Neural cell (in vitro differentiated cells): ENCODE measurements around the gene NCAPH2. TPM values are rescaled to one million over a fixed set of nuclear protein-coding genes. Genes with fewer than 3 reads are reported as not detected.

Experiments
- H2AFZ ChIP-seq: fragments of 200-600, 300-800 bp; sonication (generic), shearing (Covaris generic); 2 replicates; pipeline ENCODE4 v1.6.0; 2014; ENCODE audit warnings: low read depth, mild to moderate bottlenecking, antibody characterized with exemption, low read length, moderate library complexity
- H3F3A ChIP-seq: fragments of 200-600 bp; shearing (Covaris generic); 2 replicates; pipeline ENCODE4 v1.6.1; 2016; ENCODE audit warnings: mild to moderate bottlenecking, moderate library complexity, mixed read lengths, antibody characterized with exemption, low read length; ENCODE audit not compliant: insufficient read depth, poor library complexity, severe bottlenecking
- H3K27ac ChIP-seq: fragments of 200-600, 300-800 bp; sonication (generic), shearing (Covaris generic); 2 replicates; pipeline ENCODE4 v1.5.1; 2014; ENCODE audit warnings: mild to moderate bottlenecking, low read length, moderate library complexity
- H3K27me3 ChIP-seq: fragments of 300-800, 200-600 bp; sonication (generic), shearing (Covaris generic); 2 replicates; pipeline ENCODE4 v1.6.0; 2014; ENCODE audit warnings: mild to moderate bottlenecking, low read depth, low read length, moderate library complexity; ENCODE audit not compliant: insufficient read depth
- H3K36me3 ChIP-seq: fragments of 300-800, 200-600 bp; sonication (generic), shearing (Covaris generic); 2 replicates; pipeline ENCODE4 v1.5.1; 2014; ENCODE audit warnings: mild to moderate bottlenecking, antibody characterized with exemption, low read length, moderate library complexity; ENCODE audit not compliant: insufficient read depth
- H3K4me2 ChIP-seq: fragments of 300-800, 200-600 bp; sonication (generic), shearing (Covaris generic); 2 replicates; pipeline ENCODE4 v1.6.0; 2014; ENCODE audit warnings: mild to moderate bottlenecking, low read length
- H3K4me3 ChIP-seq: fragments of 300-800, 200-600 bp; sonication (generic), shearing (Covaris generic); 2 replicates; pipeline ENCODE4 v1.5.1; 2014; ENCODE audit warnings: mild to moderate bottlenecking, low read length, moderate library complexity
- H3K79me2 ChIP-seq: fragments of 200-600 bp; shearing (Covaris generic); replicated peaks from 2 replicates; pipeline ENCODE4 v1.6.0; 2014; ENCODE audit warnings: mild to moderate bottlenecking, low read length, moderate library complexity; ENCODE audit not compliant: insufficient read depth
- H3K9ac ChIP-seq: fragments of 300-800, 200-600 bp; sonication (generic), shearing (Covaris generic); 2 replicates; pipeline ENCODE4 v1.6.1; 2016; ENCODE audit warnings: mild to moderate bottlenecking, low read length, mixed read lengths
- H3K9me2 ChIP-seq: fragments of 200-600 bp; shearing (Covaris generic); 2 replicates; pipeline ENCODE4 v1.6.1; 2016; ENCODE audit warnings: mild to moderate bottlenecking, low read length, mixed read lengths; ENCODE audit not compliant: insufficient read depth
- H3K9me3 ChIP-seq: fragments of 200-600, 300-800 bp; sonication (generic), shearing (Covaris generic); 2 replicates; pipeline ENCODE4 v1.6.1; 2016; ENCODE audit warnings: mild to moderate bottlenecking, mixed run types, low read length, moderate library complexity, mixed read lengths
- H4K20me1 ChIP-seq: fragments of 200-600 bp; shearing (Covaris generic); 2 replicates; pipeline ENCODE4 v1.6.1; 2016; ENCODE audit warnings: mild to moderate bottlenecking, mixed run types; ENCODE audit not compliant: insufficient read depth
- EP300 ChIP-seq: fragments of 450-650 bp; conservative IDR thresholded peaks from 2 replicates; pipeline ENCODE4 v1.6.1; 2014; ENCODE audit warnings: antibody characterized with exemption, mild to moderate bottlenecking, moderate library complexity; ENCODE audit not compliant: poor library complexity, severe bottlenecking
- EZH2 ChIP-seq: fragments of 200-600, 300-800 bp; shearing (Covaris generic), sonication (generic); IDR thresholded peaks from 2 replicates; pipeline ENCODE4 v1.6.1; 2014; ENCODE audit warnings: antibody characterized with exemption, low read length, borderline replicate concordance, mild to moderate bottlenecking; ENCODE audit not compliant: insufficient read depth, poor library complexity, severe bottlenecking
- MXI1 ChIP-seq: fragments of 450-650 bp; conservative IDR thresholded peaks from 2 replicates; pipeline ENCODE4 v1.6.1; 2014; ENCODE audit warnings: antibody characterized with exemption, mild to moderate bottlenecking; ENCODE audit not compliant: poor library complexity, severe bottlenecking
- POLR2AphosphoS5 ChIP-seq: IDR thresholded peaks from 2 replicates; pipeline ENCODE4 v1.6.1; 2012
- RAD21 ChIP-seq: fragments of 450-650 bp; conservative IDR thresholded peaks from 2 replicates; pipeline ENCODE4 v1.6.1; 2014; ENCODE audit warnings: antibody characterized with exemption, mild to moderate bottlenecking, moderate library complexity
- SMC3 ChIP-seq: fragments of 450-650 bp; conservative IDR thresholded peaks from 2 replicates; pipeline ENCODE4 v1.6.1; 2014; ENCODE audit warnings: antibody characterized with exemption, mild to moderate bottlenecking, moderate library complexity; ENCODE audit not compliant: poor library complexity
- TAF1 ChIP-seq: IDR thresholded peaks from 2 replicates; pipeline ENCODE4 v1.6.1; 2012; ENCODE audit warnings: low read depth
- polyA plus RNA-seq: library from polyadenylated mRNA; depleted of rRNA; stranded (reverse); fragments of >200 nt; gene quantifications from 2 replicates; pipeline ENCODE4 v1.2.3, GENCODE V29; 2014
- TF ChIP-seq, protein P1 (sequence below): fragments of 450-650 bp; IDR thresholded peaks from 2 replicates; pipeline ENCODE4 v1.5.1; 2014; ENCODE audit warnings: antibody characterized with exemption, mild to moderate bottlenecking, moderate library complexity; ENCODE audit not compliant: poor library complexity, severe bottlenecking
- TF ChIP-seq, protein P2 (sequence below): IDR thresholded peaks from 2 replicates; pipeline ENCODE4 v1.6.1; 2012; ENCODE audit warnings: borderline replicate concordance

NCAPH2 gene
- polyA plus RNA-seq, 1 donor from 2014 or later, result 81.1 TPM

DNA sequence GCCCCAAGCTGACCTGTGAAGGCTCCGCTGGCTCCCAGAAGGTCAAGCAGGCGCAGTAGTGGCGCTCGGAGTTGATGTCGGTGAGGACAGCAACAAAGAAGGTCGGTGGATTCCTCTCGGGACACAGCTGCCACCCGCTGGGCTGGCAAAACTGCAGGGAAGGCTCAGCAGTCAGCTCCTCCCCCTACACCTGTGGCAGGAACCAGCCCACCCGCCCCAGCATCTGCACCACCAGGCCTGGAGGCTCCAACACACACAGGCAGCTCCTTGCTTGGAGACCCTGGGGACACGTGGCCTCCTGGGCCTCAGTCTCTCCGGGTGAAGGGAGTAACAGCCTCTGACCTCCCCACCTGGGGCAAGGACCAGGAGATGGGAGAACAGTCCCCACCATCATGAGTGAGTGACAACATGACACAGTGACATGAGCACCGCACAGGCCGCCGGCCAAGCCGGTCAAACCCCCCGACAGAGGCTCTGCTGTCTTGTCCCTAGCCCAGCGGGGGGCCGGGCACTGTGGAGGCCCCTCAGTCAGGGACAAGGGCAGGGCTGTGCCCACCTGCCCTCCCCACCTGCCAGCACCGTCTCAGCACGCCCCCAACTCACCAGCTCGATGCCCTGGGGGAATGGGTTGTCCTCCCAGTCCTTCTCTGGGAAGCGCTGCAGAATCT, 40.1 kb upstream of the NCAPH2 start:
- Histone ChIP-seq H3K36me3 (no peaks in the 10 kb centered on the region), H3K27me3 (no peaks in the 10 kb centered on the region), H3K9ac (no peak overlapping the region), H3K4me3 (no peak overlapping the region), H3K9me3 (no peaks in the 10 kb centered on the region), H3K27ac (no peak overlapping the region), H3K9me2 (no peaks in the 10 kb centered on the region), H4K20me1 (peaks cover 39% of the 10 kb centered on the region), H2AFZ (no peak overlapping the region), H3F3A (no peaks in the 10 kb centered on the region), H3K4me2 (no peak overlapping the region), H3K79me2 (peaks cover 25% of the 10 kb centered on the region)
- TF ChIP-seq, protein P1, sequence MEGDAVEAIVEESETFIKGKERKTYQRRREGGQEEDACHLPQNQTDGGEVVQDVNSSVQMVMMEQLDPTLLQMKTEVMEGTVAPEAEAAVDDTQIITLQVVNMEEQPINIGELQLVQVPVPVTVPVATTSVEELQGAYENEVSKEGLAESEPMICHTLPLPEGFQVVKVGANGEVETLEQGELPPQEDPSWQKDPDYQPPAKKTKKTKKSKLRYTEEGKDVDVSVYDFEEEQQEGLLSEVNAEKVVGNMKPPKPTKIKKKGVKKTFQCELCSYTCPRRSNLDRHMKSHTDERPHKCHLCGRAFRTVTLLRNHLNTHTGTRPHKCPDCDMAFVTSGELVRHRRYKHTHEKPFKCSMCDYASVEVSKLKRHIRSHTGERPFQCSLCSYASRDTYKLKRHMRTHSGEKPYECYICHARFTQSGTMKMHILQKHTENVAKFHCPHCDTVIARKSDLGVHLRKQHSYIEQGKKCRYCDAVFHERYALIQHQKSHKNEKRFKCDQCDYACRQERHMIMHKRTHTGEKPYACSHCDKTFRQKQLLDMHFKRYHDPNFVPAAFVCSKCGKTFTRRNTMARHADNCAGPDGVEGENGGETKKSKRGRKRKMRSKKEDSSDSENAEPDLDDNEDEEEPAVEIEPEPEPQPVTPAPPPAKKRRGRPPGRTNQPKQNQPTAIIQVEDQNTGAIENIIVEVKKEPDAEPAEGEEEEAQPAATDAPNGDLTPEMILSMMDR, result no peak
- TF ChIP-seq SMC3 (no peak), EP300 (no peak), RAD21 (no peak), MXI1 (no peak), EZH2 (no peak), TAF1 (no peak), POLR2AphosphoS5 (no peak)
- TF ChIP-seq, protein P2, sequence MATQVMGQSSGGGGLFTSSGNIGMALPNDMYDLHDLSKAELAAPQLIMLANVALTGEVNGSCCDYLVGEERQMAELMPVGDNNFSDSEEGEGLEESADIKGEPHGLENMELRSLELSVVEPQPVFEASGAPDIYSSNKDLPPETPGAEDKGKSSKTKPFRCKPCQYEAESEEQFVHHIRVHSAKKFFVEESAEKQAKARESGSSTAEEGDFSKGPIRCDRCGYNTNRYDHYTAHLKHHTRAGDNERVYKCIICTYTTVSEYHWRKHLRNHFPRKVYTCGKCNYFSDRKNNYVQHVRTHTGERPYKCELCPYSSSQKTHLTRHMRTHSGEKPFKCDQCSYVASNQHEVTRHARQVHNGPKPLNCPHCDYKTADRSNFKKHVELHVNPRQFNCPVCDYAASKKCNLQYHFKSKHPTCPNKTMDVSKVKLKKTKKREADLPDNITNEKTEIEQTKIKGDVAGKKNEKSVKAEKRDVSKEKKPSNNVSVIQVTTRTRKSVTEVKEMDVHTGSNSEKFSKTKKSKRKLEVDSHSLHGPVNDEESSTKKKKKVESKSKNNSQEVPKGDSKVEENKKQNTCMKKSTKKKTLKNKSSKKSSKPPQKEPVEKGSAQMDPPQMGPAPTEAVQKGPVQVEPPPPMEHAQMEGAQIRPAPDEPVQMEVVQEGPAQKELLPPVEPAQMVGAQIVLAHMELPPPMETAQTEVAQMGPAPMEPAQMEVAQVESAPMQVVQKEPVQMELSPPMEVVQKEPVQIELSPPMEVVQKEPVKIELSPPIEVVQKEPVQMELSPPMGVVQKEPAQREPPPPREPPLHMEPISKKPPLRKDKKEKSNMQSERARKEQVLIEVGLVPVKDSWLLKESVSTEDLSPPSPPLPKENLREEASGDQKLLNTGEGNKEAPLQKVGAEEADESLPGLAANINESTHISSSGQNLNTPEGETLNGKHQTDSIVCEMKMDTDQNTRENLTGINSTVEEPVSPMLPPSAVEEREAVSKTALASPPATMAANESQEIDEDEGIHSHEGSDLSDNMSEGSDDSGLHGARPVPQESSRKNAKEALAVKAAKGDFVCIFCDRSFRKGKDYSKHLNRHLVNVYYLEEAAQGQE, result no peak

DNA sequence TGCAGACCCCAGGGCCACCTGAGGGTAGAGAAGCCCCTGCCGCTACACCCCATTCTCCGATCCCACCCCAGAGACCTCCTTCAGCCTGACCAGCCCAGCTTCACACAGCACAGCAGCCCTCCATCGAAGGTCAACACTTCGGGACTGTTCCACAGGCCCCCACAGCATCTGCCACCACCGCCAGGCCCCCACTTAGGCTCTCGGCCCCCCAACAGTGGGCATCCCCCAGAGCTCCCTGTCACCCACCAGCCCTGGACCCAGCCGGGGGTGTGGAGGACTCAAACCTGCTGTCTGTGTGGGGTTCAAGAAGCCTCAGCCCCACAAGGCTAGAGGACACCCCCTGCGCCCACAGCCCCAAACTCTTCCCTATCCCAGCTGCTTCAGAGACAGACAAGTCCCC, 39.4 kb upstream of the NCAPH2 start:
- no peaks in the 10 kb centered on the region for H3K9me2 ChIP-seq
- H3K9me3 ChIP-seq, result no peaks in the 10 kb centered on the region
- TF ChIP-seq, protein P1, result no peak
- TF ChIP-seq EZH2 (no peak), MXI1 (no peak), SMC3 (no peak), TAF1 (no peak), POLR2AphosphoS5 (no peak)
- no peaks in the 10 kb centered on the region for H3K36me3 ChIP-seq
- no peaks in the 10 kb centered on the region for H3K27me3 ChIP-seq
- H3K4me2 ChIP-seq, result no peak overlapping the region
- no peak overlapping the region for H3K4me3 ChIP-seq
- no peak overlapping the region for H3K27ac ChIP-seq
- peaks cover 41% of the 10 kb centered on the region for H4K20me1 ChIP-seq
- H3F3A ChIP-seq, result no peaks in the 10 kb centered on the region
- H2AFZ ChIP-seq, result no peak overlapping the region
- no peak overlapping the region for H3K9ac ChIP-seq
- peaks cover 32% of the 10 kb centered on the region for H3K79me2 ChIP-seq
